HepG2 (cell line): ENCODE measurements around the gene KRTDAP. TPM values are rescaled to one million over a fixed set of nuclear protein-coding genes. Genes with fewer than 3 reads are reported as not detected.

Experiments used
- ATAC-seq: fragments of 200-7000 bp; cut with Tn5 transposase; 3 replicates; pipeline ENCODE4 v1.9.1; 2020; ENCODE audit warnings: mild to moderate bottlenecking, moderate library complexity
- BruUV-seq: library from RNA; stranded (reverse); fragments of 400-500 nt; replicated peaks from 2 replicates; lab custom pipeline; 2021; lab: Mats Ljungman, UMichigan
- CTCF ChIA-PET: fragments of 300-600 bp; formaldehyde crosslinking; extraction: SDS; loops from one replicate; lab custom pipeline; 2021; ENCODE audit warnings: low total read pairs, inconsistent platforms, low intra/inter-chr PET ratio; lab: Yijun Ruan, JAX
- POLR2A ChIA-PET: fragments of 350-600 bp; sonication (Branson Sonifier 250); formaldehyde crosslinking; loops from one replicate; lab custom pipeline; 2020; ENCODE audit warnings: antibody characterized with exemption, inconsistent platforms; lab: Yijun Ruan, JAX
- DNase-seq: peaks from one replicate; pipeline ENCODE4 v3.0.0-alpha.2; 2015; ENCODE audit warnings: low spot score
- FAIRE-seq: peaks from 3 replicates; lab custom pipeline; 2011; peaks lifted over from hg19 to GRCh38; lab: Jason Lieb, UNC
- H2AFZ ChIP-seq: one replicate; pipeline ENCODE4 v1.6.1; 2011; ENCODE audit warnings: low read length, inconsistent platforms
- H3K27ac ChIP-seq: fragments of 300-600 bp; 3 replicates; pipeline ENCODE4 v1.8.0; 2011; ENCODE audit warnings: mixed run types, mild to moderate bottlenecking, mixed read lengths, low read length, inconsistent platforms; ENCODE audit not compliant: insufficient read depth; ENCODE audit errors: extremely low read length
- H3K27me3 ChIP-seq, 2 experiments: fragments of 200-600 bp in 1 of 2; 2 replicates in 1 of 2; 3 replicates in 1 of 2; pipeline versions ENCODE4 v1.6.0 to v1.8.0; 2011; ENCODE audit warnings: low read length in 2 of 2, mild to moderate bottlenecking in 2 of 2, moderate library complexity in 2 of 2, inconsistent platforms in 1 of 2; ENCODE audit not compliant: insufficient read depth in 2 of 2, control insufficient read depth in 1 of 2
- H3K36me3 ChIP-seq, 2 experiments: fragments of 200-600 bp in 1 of 2; replicated peaks in 1 of 2; 2 replicates in 1 of 2; 3 replicates in 1 of 2; pipeline versions ENCODE4 v1.5.1 to v1.8.0; 2011; ENCODE audit warnings: low read length in 2 of 2, inconsistent platforms in 1 of 2; ENCODE audit not compliant: insufficient read depth in 2 of 2, control insufficient read depth in 1 of 2
- H3K4me1 ChIP-seq: 2 replicates; pipeline ENCODE4 v1.5.1; 2012; ENCODE audit warnings: low read length, inconsistent platforms; ENCODE audit not compliant: insufficient read depth
- H3K4me2 ChIP-seq: 2 replicates; pipeline ENCODE4 v1.6.0; 2011; ENCODE audit warnings: low read depth, low read length, inconsistent platforms
- H3K4me3 ChIP-seq, 3 experiments: fragments of 200-600 bp in 1 of 3; sonication (generic), shearing (Covaris generic) in 1 of 3; replicated peaks in 1 of 3; 2 replicates each; pipeline ENCODE4 v1.5.1; 2011 to 2016; ENCODE audit warnings: low read length in 3 of 3, inconsistent platforms in 2 of 3, low read depth in 2 of 3, mild to moderate bottlenecking in 2 of 3, control low read depth in 1 of 3, mixed read lengths in 1 of 3; ENCODE audit not compliant: insufficient read depth in 1 of 3
- H3K79me2 ChIP-seq: one replicate; pipeline ENCODE4 v1.6.1; 2011; ENCODE audit warnings: low read length, inconsistent platforms; ENCODE audit not compliant: insufficient read depth
- H3K9ac ChIP-seq: 2 replicates; pipeline ENCODE4 v1.6.0; 2011; ENCODE audit warnings: mild to moderate bottlenecking, low read depth, low read length, inconsistent platforms; ENCODE audit not compliant: insufficient read depth
- H3K9me3 ChIP-seq: 2 replicates; pipeline ENCODE4 v1.5.1; 2012; ENCODE audit warnings: mild to moderate bottlenecking, low read length
- H4K20me1 ChIP-seq: 2 replicates; pipeline ENCODE4 v1.6.0; 2011; ENCODE audit warnings: inconsistent platforms, mild to moderate bottlenecking, low read length, moderate library complexity; ENCODE audit not compliant: insufficient read depth
- ARID5B ChIP-seq: IDR thresholded peaks from 2 replicates; pipeline ENCODE4 v1.4.0; 2020; ENCODE audit warnings: mild to moderate bottlenecking, missing genetic modification reagents
- BORCS8-MEF2B ChIP-seq: sonication (generic); formaldehyde crosslinking; IDR thresholded peaks from 2 replicates; pipeline ENCODE4 v1.8.0; 2022; ENCODE audit warnings: mild to moderate bottlenecking, missing genetic modification reagents
- CAMTA2 ChIP-seq: sonication (generic); formaldehyde crosslinking; IDR thresholded peaks from 2 replicates; pipeline ENCODE4 v1.4.0; 2020; ENCODE audit warnings: mild to moderate bottlenecking, missing genetic modification reagents, borderline replicate concordance
- MAX ChIP-seq: IDR thresholded peaks from 2 replicates; pipeline ENCODE4 v1.6.1; 2012; ENCODE audit warnings: inconsistent platforms
- TSC22D2 ChIP-seq: sonication (generic); formaldehyde crosslinking; IDR thresholded peaks from 2 replicates; pipeline ENCODE4 v1.5.1; 2020; ENCODE audit warnings: missing genetic modification reagents, mild to moderate bottlenecking, borderline replicate concordance
- ZBTB43 ChIP-seq: sonication (generic); formaldehyde crosslinking; conservative IDR thresholded peaks from 2 replicates; pipeline ENCODE4 v1.4.0; 2020; ENCODE audit warnings: missing genetic modification reagents
- ZFP90 ChIP-seq: sonication (generic); formaldehyde crosslinking; IDR thresholded peaks from 2 replicates; pipeline ENCODE4 v1.8.0; 2022; ENCODE audit warnings: missing genetic modification reagents, mild to moderate bottlenecking, inconsistent platforms, borderline replicate concordance
- ZNF446 ChIP-seq: sonication (generic); formaldehyde crosslinking; IDR thresholded peaks from 2 replicates; pipeline ENCODE4 v1.5.0; 2020; ENCODE audit warnings: mild to moderate bottlenecking, missing genetic modification reagents
- whole genome bisulfite sequencing: methylation state at CpG from one replicate; pipeline ENCODE4 v1.1.6; 2017; ENCODE audit warnings: low lambda C conversion rate; 5-methylcytosine and 5-hydroxymethylcytosine counted together
- in situ Hi-C: cut with HindIII; loops from 2 replicates; pipeline ENCODE4 v1.10.0; 2017; ENCODE audit warnings: low pct_unique_long_range_greater_than_20kb; ENCODE audit not compliant: extremely low pct_ligation_motif_present
- intact Hi-C: fragments of 100-400 bp; cut with micrococcal nuclease; formaldehyde crosslinking; loops from one replicate; pipeline ENCODE4 v1.10.0; 2022; ENCODE audit not compliant: unreplicated experiment
- polyA plus RNA-seq, 8 experiments: library from polyadenylated mRNA; depleted of rRNA in 3 of 8; stranded (reverse) in 7 of 8; unstranded in 1 of 8; fragments of >200 nt; fragmentation: Illumina TruSeq in 4 of 8; extraction: Trizol in 4 of 8; gene quantifications; 2 replicates each; pipeline versions ENCODE4 v1.2.1 to v1.2.3, GENCODE V29; 2011 to 2016; ENCODE audit warnings: low read depth in 4 of 8, missing spikeins in 1 of 8, mixed read lengths in 1 of 8; ENCODE audit not compliant: insufficient read depth in 1 of 8
- total RNA-seq, 5 experiments: library from RNA; depleted of rRNA; stranded (reverse); fragments of >200 nt; fragmentation: Illumina TruSeq; extraction: Trizol; gene quantifications; 2 replicates each; pipeline ENCODE4 v1.2.3, GENCODE V29; 2016; ENCODE audit warnings: low read depth in 1 of 5
- TF ChIP-seq, protein P1 (sequence below): sonication (generic); formaldehyde crosslinking; IDR thresholded peaks from 2 replicates; pipeline ENCODE4 v1.5.1; 2020; ENCODE audit warnings: missing genetic modification reagents, mild to moderate bottlenecking, borderline replicate concordance

Gene KRTDAP
- total and polyA plus RNA-seq, 2 of the 13 experiments (the other 11 are each of a cell fraction or from before 2014, with no cell fraction given) = 0.86 to 1.5 TPM

- TF ChIP-seq MAX = no peak
- TF ChIP-seq, protein P1, sequence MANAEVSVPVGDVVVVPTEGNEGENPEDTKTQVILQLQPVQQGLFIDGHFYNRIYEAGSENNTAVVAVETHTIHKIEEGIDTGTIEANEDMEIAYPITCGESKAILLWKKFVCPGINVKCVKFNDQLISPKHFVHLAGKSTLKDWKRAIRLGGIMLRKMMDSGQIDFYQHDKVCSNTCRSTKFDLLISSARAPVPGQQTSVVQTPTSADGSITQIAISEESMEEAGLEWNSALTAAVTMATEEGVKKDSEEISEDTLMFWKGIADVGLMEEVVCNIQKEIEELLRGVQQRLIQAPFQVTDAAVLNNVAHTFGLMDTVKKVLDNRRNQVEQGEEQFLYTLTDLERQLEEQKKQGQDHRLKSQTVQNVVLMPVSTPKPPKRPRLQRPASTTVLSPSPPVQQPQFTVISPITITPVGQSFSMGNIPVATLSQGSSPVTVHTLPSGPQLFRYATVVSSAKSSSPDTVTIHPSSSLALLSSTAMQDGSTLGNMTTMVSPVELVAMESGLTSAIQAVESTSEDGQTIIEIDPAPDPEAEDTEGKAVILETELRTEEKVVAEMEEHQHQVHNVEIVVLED = no peak
Observed at GRCh38 chr19:35491836-35492360, 1.6 kb upstream of the KRTDAP start (continued).

DNA sequence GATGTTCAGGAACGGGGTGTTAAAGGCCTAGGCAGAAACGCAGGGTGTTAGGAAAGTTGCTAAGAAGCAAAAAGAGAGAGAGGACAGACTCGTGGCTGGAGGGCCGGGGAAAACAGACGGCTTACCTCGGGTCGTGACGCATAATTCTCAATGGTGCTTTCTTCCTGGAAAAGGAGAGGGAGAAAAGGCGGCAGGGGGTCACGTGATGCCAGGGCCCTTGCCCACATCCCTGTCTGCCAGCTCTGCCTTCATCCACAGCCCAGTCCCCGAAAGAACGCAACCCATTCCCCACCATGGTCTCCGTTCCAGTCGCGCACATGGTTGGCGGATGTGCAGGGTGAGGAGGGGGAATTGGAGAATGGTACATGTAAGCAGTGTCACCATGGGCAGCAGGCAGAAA is 1.6 kb downstream of the KRTDAP start:
- no peak for FAIRE-seq
- TF ChIP-seq CAMTA2 (no peak), TSC22D2 (CRISPR knock-in tag) (no peak), ARID5B (CRISPR knock-in tag) (no peak), ZBTB43 (CRISPR knock-in tag) (no peak), ZFP90 (no peak), BORCS8-MEF2B (CRISPR knock-in tag) (no peak), ZNF446 (no peak)
- TF ChIP-seq, all 625 proteins: peak for 0
- Histone ChIP-seq H3K27ac (no peak overlapping the region), H3K4me1 (peaks cover 40% of the 10 kb centered on the region), H3K4me3 (no peak overlapping the region), H3K9me3 (no peaks in the 10 kb centered on the region), H3K79me2 (no peaks in the 10 kb centered on the region), H3K27me3 (no peaks in the 10 kb centered on the region), H3K36me3 (no peaks in the 10 kb centered on the region), H3K4me2 (no peak overlapping the region), H2AFZ (no peak overlapping the region), H4K20me1 (no peaks in the 10 kb centered on the region), H3K9ac (no peak overlapping the region)
- intact Hi-C loops = no loop called here
- BruUV-seq = no TSS peak
- ChIA-PET POLR2A (no interaction called here), CTCF (no interaction called here)
- no peak for DNase-seq
- in situ Hi-C loops = no loop called here
- 88% methylated on average over 16 of the region's 16 CpGs for WGBS
- no peak for ATAC-seq
